OCI-LY1 (cell line): ENCODE measurements around the gene NR1D2.
"Not testable (repeated sequence)": the region's sequence is repeated elsewhere in the genome, so short reads cannot be mapped to it uniquely, and the experiment has no call there.

Experiments used
- H2AFZ ChIP-seq: fragments of 200-600 bp; sonication (generic), shearing (Covaris generic); 2 replicates; pipeline ENCODE4 v1.6.0; 2014; ENCODE audit warnings: antibody characterized with exemption, mild to moderate bottlenecking, low read length
- H3F3A ChIP-seq: fragments of 200-600 bp; sonication (generic), shearing (Covaris generic); 2 replicates; pipeline ENCODE4 v1.6.0; 2014; ENCODE audit warnings: mild to moderate bottlenecking, antibody characterized with exemption, low read length, moderate library complexity; ENCODE audit not compliant: insufficient read depth
- H3K27ac ChIP-seq: fragments of 200-600 bp; sonication (generic); 2 replicates; pipeline ENCODE4 v1.5.1; 2014; ENCODE audit warnings: low read length, mixed run types, mild to moderate bottlenecking, low read depth; ENCODE audit not compliant: poor library complexity, severe bottlenecking
- H3K27me3 ChIP-seq: fragments of 200-600 bp; sonication (generic); 2 replicates; pipeline ENCODE4 v1.6.0; 2014; ENCODE audit warnings: antibody characterized with exemption, mild to moderate bottlenecking, low read length, moderate library complexity; ENCODE audit not compliant: insufficient read depth
- H3K36me3 ChIP-seq: fragments of 200-600 bp; sonication (generic); 2 replicates; pipeline ENCODE4 v1.6.1; 2014; ENCODE audit warnings: mild to moderate bottlenecking, antibody characterized with exemption, low read length, moderate library complexity, mixed read lengths; ENCODE audit not compliant: insufficient read depth
- H3K4me1 ChIP-seq: fragments of 200-600 bp; sonication (generic); 2 replicates; pipeline ENCODE4 v1.5.1; 2014; ENCODE audit warnings: mild to moderate bottlenecking, low read length, moderate library complexity; ENCODE audit not compliant: insufficient read depth, severe bottlenecking
- H3K4me2 ChIP-seq: fragments of 200-600 bp; sonication (generic), shearing (Covaris generic); 2 replicates; pipeline ENCODE4 v1.6.1; 2014; ENCODE audit warnings: low read length
- H3K4me3 ChIP-seq: fragments of 200-600 bp; sonication (generic); 2 replicates; pipeline ENCODE4 v1.5.1; 2014; ENCODE audit warnings: low read length, low read depth, mild to moderate bottlenecking, mixed read lengths; ENCODE audit not compliant: poor library complexity, severe bottlenecking
- H3K79me2 ChIP-seq: fragments of 200-600 bp; shearing (Covaris generic); 2 replicates; pipeline ENCODE4 v1.6.1; 2016; ENCODE audit warnings: mixed run types, low read length, mixed read lengths; ENCODE audit not compliant: insufficient read depth
- H3K9ac ChIP-seq: fragments of 200-600 bp; sonication (generic), shearing (Covaris generic); 2 replicates; pipeline ENCODE4 v1.6.1; 2014; ENCODE audit warnings: mild to moderate bottlenecking, low read length, mixed read lengths
- H3K9me2 ChIP-seq: fragments of 200-600 bp; sonication (generic), shearing (Covaris generic); 2 replicates; pipeline ENCODE4 v1.6.1; 2014; ENCODE audit warnings: low read depth, mild to moderate bottlenecking, low read length, mixed read lengths
- H3K9me3 ChIP-seq: fragments of 200-600 bp; shearing (Covaris generic); 2 replicates; pipeline ENCODE4 v1.6.1; 2014; ENCODE audit warnings: low read length, mixed read lengths
- H4K20me1 ChIP-seq: fragments of 200-600 bp; sonication (generic), shearing (Covaris generic); 2 replicates; pipeline ENCODE4 v1.6.0; 2016; ENCODE audit warnings: mild to moderate bottlenecking, low read length; ENCODE audit not compliant: insufficient read depth
- EZH2 ChIP-seq: fragments of 200-600 bp; sonication (generic), shearing (Covaris generic); IDR thresholded peaks from 2 replicates; pipeline ENCODE4 v1.8.0; 2017; ENCODE audit warnings: borderline replicate concordance, mixed run types, mild to moderate bottlenecking, antibody characterized with exemption, low read length, moderate library complexity, mixed read lengths
- TF ChIP-seq, protein P1 (sequence below): fragments of 200-600 bp; sonication (generic), shearing (Covaris generic); IDR thresholded peaks from 2 replicates; pipeline ENCODE4 v1.5.1; 2017; ENCODE audit warnings: mild to moderate bottlenecking, antibody characterized with exemption, low read length, moderate library complexity, mixed read lengths

The NR1D2 gene

GRCh38 chr3:23916886-23917678 lies 28.0 kb upstream of the NR1D2 start, which contains the start of the genes NKIRAS1 and RPL15:
Gene NKIRAS1, minus strand, starts transcription at chr3:23916990. Its CDS starts 6,086 bp downstream, at chr3:23910904.
Gene RPL15, plus strand, starts transcription at chr3:23917132. Its CDS starts 728 bp downstream, at chr3:23917860.
- Histone ChIP-seq H3K36me3 (peaks cover 46% of the 10 kb centered on the region), H3K9me2 (no peaks in the 10 kb centered on the region), H4K20me1 (no peaks in the 10 kb centered on the region), H3F3A (peaks cover 13% of the 10 kb centered on the region), H3K9me3 (no peaks in the 10 kb centered on the region), H3K79me2 (peaks cover 13% of the 10 kb centered on the region), H2AFZ (peak within 1 kb of the TSS; percentile 60; the same call in 1 of the 2 replicates), H3K27me3 (no peaks in the 10 kb centered on the region), H3K27ac (peak within 1 kb of the TSS; percentile 83), H3K4me2 (peak within 1 kb of the TSS; percentile 100), H3K4me1 (peaks cover 26% of the 10 kb centered on the region), H3K4me3 (peak within 1 kb of the TSS; percentile 90), H3K9ac (peak within 1 kb of the TSS; percentile 95)
- TF ChIP-seq, protein P1, sequence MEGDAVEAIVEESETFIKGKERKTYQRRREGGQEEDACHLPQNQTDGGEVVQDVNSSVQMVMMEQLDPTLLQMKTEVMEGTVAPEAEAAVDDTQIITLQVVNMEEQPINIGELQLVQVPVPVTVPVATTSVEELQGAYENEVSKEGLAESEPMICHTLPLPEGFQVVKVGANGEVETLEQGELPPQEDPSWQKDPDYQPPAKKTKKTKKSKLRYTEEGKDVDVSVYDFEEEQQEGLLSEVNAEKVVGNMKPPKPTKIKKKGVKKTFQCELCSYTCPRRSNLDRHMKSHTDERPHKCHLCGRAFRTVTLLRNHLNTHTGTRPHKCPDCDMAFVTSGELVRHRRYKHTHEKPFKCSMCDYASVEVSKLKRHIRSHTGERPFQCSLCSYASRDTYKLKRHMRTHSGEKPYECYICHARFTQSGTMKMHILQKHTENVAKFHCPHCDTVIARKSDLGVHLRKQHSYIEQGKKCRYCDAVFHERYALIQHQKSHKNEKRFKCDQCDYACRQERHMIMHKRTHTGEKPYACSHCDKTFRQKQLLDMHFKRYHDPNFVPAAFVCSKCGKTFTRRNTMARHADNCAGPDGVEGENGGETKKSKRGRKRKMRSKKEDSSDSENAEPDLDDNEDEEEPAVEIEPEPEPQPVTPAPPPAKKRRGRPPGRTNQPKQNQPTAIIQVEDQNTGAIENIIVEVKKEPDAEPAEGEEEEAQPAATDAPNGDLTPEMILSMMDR: no peak
- TF ChIP-seq EZH2: no peak

- peaks cover 46% of the 10 kb centered on the region for H3K36me3 ChIP-seq
- H2AFZ ChIP-seq, H3K27me3 ChIP-seq, H3K9me3 ChIP-seq, H4K20me1 ChIP-seq, H3K9me2 ChIP-seq: not testable (repeated sequence)
- H3K4me1 ChIP-seq: peaks cover 26% of the 10 kb centered on the region
- peaks cover 13% of the 10 kb centered on the region for H3K79me2 ChIP-seq
- peak overlapping the region; percentile 90 for H3K4me3 ChIP-seq
- H3K27ac ChIP-seq: peak overlapping the region; percentile 83
- peaks cover 13% of the 10 kb centered on the region for H3F3A ChIP-seq
- peak overlapping the region; percentile 95 for H3K9ac ChIP-seq
- H3K4me2 ChIP-seq: peak overlapping the region; percentile 100
These were observed 27.3 kb upstream of the NR1D2 start for GRCh38 chr3:23917679-23918303.

DNA sequence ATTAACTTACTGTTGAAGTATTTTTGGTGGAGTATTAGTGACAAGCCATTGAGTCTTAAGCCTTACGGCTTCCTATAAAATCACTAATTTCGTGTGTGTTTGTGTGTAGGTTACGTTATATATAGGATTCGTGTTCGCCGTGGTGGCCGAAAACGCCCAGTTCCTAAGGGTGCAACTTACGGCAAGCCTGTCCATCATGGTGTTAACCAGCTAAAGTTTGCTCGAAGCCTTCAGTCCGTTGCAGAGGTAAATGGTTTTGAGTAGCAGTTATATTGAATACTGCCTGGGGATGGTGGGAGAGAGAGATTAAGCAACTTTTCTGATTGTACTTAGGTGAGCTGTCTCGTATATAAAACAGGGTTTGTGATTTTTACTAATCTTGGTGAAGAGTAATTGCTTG lies 26.8 kb upstream of the NR1D2 start:
- H3K79me2 ChIP-seq: peaks cover 13% of the 10 kb centered on the region

DNA sequence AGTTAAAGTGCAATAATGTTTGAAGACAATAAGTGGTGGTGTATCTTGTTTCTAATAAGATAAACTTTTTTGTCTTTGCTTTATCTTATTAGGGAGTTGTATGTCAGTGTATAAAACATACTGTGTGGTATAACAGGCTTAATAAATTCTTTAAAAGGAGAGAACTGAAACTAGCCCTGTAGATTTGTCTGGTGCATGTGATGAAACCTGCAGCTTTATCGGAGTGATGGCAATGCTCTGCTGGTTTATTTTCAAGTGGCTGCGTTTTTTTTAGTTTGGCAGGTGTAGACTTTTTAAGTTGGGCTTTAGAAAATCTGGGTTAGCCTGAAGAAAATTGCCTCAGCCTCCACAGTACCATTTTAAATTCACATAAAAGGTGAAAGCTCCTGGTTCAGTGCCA lies 25.5 kb upstream of the NR1D2 start:
- H3K4me3 ChIP-seq: no peak overlapping the region
- H3K9me2 ChIP-seq: no peaks in the 10 kb centered on the region
- TF ChIP-seq, protein P1: no peak
- TF ChIP-seq EZH2: no peak
- H2AFZ ChIP-seq: no peak overlapping the region
- H3K36me3 ChIP-seq: peaks cover 46% of the 10 kb centered on the region
- peaks cover 26% of the 10 kb centered on the region for H3K4me1 ChIP-seq
- H3K4me2 ChIP-seq: peak overlapping the region; percentile 25; the same call in 1 of the 2 replicates
- no peaks in the 10 kb centered on the region for H3K27me3 ChIP-seq
- no peak overlapping the region for H3K27ac ChIP-seq
- no peaks in the 10 kb centered on the region for H4K20me1 ChIP-seq
- H3K9ac ChIP-seq: no peak overlapping the region
- peaks cover 13% of the 10 kb centered on the region for H3K79me2 ChIP-seq
- H3K9me3 ChIP-seq: no peaks in the 10 kb centered on the region
- H3F3A ChIP-seq: peaks cover 13% of the 10 kb centered on the region

More for the DNA sequence above, 26.8 kb upstream of the NR1D2 start:
- H3K36me3 ChIP-seq: peaks cover 46% of the 10 kb centered on the region
- not testable (repeated sequence) for H2AFZ ChIP-seq, H4K20me1 ChIP-seq, H3K27me3 ChIP-seq, H3K9me2 ChIP-seq, H3K9me3 ChIP-seq
- peaks cover 13% of the 10 kb centered on the region for H3F3A ChIP-seq
- peak overlapping the region; percentile 100 for H3K4me2 ChIP-seq
- peak overlapping the region; percentile 90 for H3K4me3 ChIP-seq
- H3K9ac ChIP-seq: peak overlapping the region; percentile 95
- peaks cover 26% of the 10 kb centered on the region for H3K4me1 ChIP-seq
- H3K27ac ChIP-seq: peak overlapping the region; percentile 83
